ENCODE data around the gene CLSTN2.

CLSTN2 gene

DNA sequence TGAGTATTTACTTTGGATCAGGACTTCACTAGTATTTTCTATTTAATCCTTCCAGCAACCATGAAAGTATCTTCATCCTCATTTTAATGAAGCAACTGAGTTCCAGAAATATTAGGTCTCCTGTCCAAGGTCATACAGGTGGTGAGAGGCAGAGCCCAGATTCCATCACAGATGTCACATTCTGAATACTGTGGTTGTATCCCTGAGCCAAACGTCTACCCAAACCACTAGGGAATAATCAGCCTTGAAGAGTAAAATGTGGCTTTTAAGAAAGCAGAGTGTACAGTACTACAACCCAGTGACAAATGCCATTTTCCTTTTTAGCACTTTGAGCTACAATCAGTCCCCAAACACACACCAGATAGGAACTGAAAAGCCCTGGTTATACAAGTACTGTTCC lies 649.6 kb downstream of the CLSTN2 start:
- ChIA-PET POLR2A (no interaction called here), CTCF (no interaction called here)
- Histone ChIP-seq H3K27ac (ENCODE audit: extremely low read depth, low read depth, low read length) (no peak overlapping the region), H3K9me3 (ENCODE audit: control insufficient read depth, insufficient read depth, low read depth, low read length) (no peaks in the 10 kb centered on the region), H3K4me3 (ENCODE audit: low read depth, low read length) (no peak overlapping the region), H3K4me1 (ENCODE audit: control insufficient read depth, insufficient read depth, low read length) (no peaks in the 10 kb centered on the region), H3K36me3 (ENCODE audit: control insufficient read depth in 2 of 2, insufficient read depth in 1 of 2, low read length in 2 of 2) (no peaks in the 10 kb centered on the region)
- TF ChIP-seq KLF16 (tag by site-specific recombination; IDR thresholded peaks at IDR 0.05), result no peak

DNA sequence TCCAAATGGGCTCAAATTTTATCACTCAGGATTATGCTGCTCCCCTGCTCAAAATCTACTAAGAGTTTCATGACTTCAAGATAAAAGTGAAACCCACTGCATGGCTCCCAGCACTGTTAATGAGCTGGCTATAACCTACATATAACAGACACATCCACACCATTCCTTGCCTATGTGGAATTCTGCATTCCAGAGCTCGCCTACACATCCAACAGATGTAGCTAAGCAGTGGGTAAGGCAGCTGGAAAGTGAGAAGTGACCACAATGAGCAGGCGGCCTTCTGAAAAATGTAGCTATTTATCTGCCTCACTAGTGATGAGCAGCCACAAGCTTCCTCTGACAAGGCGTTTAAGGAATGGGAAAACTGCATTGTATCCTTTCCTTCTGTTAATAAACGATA lies 650.8 kb downstream of the CLSTN2 start:
- Histone ChIP-seq H3K4me3 (ENCODE audit: low read depth, low read length) (no peak overlapping the region), H3K4me1 (ENCODE audit: control insufficient read depth, insufficient read depth, low read length) (no peaks in the 10 kb centered on the region), H3K36me3 (ENCODE audit: control insufficient read depth in 2 of 2, insufficient read depth in 1 of 2, low read length in 2 of 2) (no peaks in the 10 kb centered on the region), H3K9me3 (ENCODE audit: control insufficient read depth, insufficient read depth, low read depth, low read length) (no peaks in the 10 kb centered on the region), H3K27ac (ENCODE audit: extremely low read depth, low read depth, low read length) (no peak overlapping the region)
- POLR2A ChIA-PET, result no interaction called here
- TF ChIP-seq ZNF555 (tag by site-specific recombination; conservative IDR thresholded peaks at IDR 0.05) (no peak), ZNF707 (tag by site-specific recombination; IDR thresholded peaks at IDR 0.05) (no peak), ZNF132 (tag by site-specific recombination; IDR thresholded peaks at IDR 0.05; ENCODE audit: borderline replicate concordance) (no peak), ZNF48 (tag by site-specific recombination; IDR thresholded peaks at IDR 0.05) (no peak), ZSCAN23 (tag by site-specific recombination; IDR thresholded peaks at IDR 0.05) (no peak), TSHZ1 (tag by site-specific recombination; IDR thresholded peaks at IDR 0.05; ENCODE audit: borderline replicate concordance) (no peak)
- TF ChIP-seq, protein P1, sequence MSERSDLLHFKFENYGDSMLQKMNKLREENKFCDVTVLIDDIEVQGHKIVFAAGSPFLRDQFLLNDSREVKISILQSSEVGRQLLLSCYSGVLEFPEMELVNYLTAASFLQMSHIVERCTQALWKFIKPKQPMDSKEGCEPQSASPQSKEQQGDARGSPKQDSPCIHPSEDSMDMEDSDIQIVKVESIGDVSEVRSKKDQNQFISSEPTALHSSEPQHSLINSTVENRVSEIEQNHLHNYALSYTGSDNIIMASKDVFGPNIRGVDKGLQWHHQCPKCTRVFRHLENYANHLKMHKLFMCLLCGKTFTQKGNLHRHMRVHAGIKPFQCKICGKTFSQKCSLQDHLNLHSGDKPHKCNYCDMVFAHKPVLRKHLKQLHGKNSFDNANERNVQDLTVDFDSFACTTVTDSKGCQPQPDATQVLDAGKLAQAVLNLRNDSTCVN (tag by site-specific recombination; optimal IDR thresholded peaks at IDR 0.05), result no peak
- TF ChIP-seq, protein P2, sequence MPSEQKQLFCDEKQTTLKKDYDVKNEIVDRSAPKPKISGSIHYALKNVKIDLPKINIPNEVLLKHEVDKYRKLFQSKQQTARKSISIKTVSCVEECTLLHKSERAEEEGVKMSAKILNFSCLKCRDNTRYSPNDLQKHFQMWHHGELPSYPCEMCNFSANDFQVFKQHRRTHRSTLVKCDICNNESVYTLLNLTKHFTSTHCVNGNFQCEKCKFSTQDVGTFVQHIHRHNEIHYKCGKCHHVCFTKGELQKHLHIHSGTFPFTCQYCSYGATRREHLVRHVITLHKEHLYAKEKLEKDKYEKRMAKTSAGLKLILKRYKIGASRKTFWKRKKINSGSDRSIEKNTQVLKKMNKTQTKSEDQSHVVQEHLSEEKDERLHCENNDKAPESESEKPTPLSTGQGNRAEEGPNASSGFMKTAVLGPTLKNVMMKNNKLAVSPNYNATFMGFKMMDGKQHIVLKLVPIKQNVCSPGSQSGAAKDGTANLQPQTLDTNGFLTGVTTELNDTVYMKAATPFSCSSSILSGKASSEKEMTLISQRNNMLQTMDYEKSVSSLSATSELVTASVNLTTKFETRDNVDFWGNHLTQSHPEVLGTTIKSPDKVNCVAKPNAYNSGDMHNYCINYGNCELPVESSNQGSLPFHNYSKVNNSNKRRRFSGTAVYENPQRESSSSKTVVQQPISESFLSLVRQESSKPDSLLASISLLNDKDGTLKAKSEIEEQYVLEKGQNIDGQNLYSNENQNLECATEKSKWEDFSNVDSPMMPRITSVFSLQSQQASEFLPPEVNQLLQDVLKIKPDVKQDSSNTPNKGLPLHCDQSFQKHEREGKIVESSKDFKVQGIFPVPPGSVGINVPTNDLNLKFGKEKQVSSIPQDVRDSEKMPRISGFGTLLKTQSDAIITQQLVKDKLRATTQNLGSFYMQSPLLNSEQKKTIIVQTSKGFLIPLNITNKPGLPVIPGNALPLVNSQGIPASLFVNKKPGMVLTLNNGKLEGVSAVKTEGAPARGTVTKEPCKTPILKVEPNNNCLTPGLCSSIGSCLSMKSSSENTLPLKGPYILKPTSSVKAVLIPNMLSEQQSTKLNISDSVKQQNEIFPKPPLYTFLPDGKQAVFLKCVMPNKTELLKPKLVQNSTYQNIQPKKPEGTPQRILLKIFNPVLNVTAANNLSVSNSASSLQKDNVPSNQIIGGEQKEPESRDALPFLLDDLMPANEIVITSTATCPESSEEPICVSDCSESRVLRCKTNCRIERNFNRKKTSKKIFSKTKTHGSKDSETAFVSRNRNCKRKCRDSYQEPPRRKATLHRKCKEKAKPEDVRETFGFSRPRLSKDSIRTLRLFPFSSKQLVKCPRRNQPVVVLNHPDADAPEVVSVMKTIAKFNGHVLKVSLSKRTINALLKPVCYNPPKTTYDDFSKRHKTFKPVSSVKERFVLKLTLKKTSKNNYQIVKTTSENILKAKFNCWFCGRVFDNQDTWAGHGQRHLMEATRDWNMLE (tag by site-specific recombination; conservative IDR thresholded peaks at IDR 0.05; ENCODE audit: low read depth), result no peak
- CTCF ChIA-PET, result interaction anchor here (0.6 kb wide), 1 partner anchor 124 kb away, joined by 3 read pairs; no protein-coding TSS in a partner anchor

DNA sequence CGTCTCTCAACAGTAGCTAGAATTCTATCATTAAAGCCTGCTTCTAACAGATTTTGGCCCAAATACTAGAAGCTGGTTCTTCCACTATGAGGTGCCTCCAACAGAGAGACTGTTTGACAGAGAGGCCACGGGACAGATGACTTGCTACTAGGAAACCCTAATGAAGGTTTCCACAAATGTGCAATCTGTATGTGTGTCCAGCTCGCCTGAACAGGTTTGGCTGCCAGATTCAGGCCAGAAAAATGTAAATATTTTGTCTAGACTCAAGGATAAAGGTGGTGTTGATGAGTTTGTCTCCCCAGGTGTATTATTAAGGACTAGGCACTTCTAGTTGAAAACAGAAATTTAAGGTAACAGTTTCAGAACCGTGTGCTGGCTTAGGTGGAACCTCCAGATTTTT lies 651.3 kb downstream of the CLSTN2 start:
- ChIA-PET CTCF (interaction anchor here (0.6 kb wide), 1 partner anchor 124 kb away, joined by 3 read pairs; no protein-coding TSS in a partner anchor), POLR2A (no interaction called here)
- Histone ChIP-seq H3K4me3 (ENCODE audit: low read depth, low read length) (no peak overlapping the region), H3K4me1 (ENCODE audit: control insufficient read depth, insufficient read depth, low read length) (no peaks in the 10 kb centered on the region), H3K36me3 (ENCODE audit: control insufficient read depth in 2 of 2, insufficient read depth in 1 of 2, low read length in 2 of 2) (no peaks in the 10 kb centered on the region), H3K9me3 (ENCODE audit: control insufficient read depth, insufficient read depth, low read depth, low read length) (no peaks in the 10 kb centered on the region), H3K27ac (ENCODE audit: extremely low read depth, low read depth, low read length) (no peak overlapping the region)
- TF ChIP-seq GFI1B (tag by site-specific recombination; IDR thresholded peaks at IDR 0.05), result no peak
- TF ChIP-seq ZNF302 (tag by site-specific recombination; IDR thresholded peaks at IDR 0.05; ENCODE audit: low read depth), result no peak
- no peak for TF ChIP-seq ZNF585B (tag by site-specific recombination; IDR thresholded peaks at IDR 0.05)
- no peak for TF ChIP-seq ZNF658 (tag by site-specific recombination; IDR thresholded peaks at IDR 0.05)

Measured in HEK293 (cell line).